ENCODE measurements around the gene ZNF229.
"Not testable (repeated sequence)": the region's sequence is repeated elsewhere in the genome, so short reads cannot be mapped to it uniquely, and the experiment has no call there.

ZNF229 gene

DNA sequence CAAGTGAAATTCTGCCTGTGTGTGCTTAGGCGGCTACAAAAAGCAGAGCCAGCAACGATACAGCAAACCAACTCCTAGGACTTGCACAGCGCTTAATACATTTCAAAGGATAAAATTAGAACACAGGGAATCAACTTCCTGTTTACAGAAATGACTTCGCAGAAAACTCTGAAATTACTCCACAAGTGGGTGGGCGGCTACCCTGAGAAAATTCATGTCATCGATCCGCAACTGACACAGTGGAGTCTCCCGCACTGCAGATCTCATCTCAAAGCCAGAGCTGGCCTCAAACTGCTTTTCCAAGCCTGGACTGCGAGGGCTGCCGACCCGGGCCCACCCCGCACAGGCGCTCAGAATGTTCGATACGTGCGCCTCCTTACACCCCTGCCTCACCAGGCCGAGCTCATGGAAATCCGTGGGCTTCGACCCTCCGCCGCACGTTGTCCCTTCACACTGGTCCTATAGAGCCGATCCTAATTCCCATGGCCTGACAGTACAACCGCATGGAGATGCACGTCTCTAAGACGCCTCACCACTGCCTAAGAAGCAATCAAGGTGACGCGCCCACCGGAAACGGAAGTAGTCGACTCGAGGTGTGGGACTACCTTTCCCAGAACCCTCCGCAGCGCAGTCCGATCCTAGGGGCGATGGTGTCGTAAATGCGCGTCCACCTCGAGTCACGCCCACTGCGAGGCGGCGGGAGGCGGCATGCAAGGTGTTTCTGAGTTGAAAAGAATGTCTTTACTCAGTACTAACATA is at the start of gene ZNF229:
Gene ZNF229, minus strand, starts transcription at position 557 of the 759 bp plus-strand sequence. CDS start 5,625 bp downstream, outside the sequence.
- peak; percentile 79 to 84 for DNase-seq

DNA sequence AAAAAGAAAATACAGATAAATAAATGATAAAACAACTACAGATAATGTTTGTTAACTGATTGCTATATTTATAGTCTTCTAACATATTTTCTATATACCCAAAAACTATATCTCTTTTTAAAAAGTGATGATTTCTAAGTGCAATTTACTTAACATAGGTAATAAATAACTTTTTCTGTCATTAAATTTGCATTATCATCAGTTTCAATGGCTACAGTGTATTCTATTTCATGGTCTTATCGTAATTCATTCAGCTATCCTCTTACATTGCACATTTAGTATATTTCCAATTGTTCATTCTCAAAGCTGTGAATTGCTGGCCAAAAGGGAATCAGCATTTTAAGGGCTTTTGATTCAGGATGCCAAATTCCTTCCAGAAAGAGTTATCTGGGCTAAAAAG is 48.4 kb upstream of the ZNF229 start:
- DNase-seq = no peak

DNA sequence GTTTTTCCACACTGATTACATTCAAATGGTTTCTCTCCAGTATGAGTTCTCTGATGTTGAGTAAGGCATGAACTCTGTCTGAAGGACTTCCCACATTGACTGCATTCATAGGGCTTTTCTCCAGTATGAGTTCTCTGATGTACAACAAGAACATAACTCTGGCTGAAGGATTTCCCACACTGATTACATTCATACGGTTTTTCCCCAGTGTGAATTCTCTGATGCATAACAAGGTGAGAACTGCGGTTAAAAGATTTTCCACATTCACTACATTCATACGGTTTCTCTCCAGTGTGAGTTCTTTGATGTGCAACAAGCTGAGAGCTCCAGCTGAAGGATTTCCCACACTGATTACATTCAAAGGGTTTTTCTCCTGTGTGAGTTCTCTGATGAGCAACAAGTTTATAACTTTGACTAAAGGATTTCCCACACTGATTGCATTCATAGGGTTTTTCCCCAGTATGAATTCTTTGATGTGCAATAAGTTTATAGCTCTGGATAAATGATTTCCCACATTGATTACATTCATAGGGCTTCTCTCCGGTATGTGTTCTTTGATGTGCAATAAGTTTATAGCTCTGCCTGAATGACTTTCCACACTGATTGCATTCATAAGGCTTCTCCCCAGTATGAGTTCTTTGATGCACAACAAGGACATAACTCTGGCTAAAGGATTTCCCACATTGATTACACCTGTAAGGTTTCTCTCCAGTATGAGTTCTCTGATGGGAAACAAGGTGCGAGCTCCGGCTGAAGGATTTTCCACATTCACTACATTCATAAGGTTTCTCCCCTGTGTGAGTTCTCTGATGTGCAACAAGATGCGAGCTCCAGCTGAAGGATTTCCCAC is 28.5 kb upstream of the ZNF229 start:
- DNase-seq = no peak

DNA sequence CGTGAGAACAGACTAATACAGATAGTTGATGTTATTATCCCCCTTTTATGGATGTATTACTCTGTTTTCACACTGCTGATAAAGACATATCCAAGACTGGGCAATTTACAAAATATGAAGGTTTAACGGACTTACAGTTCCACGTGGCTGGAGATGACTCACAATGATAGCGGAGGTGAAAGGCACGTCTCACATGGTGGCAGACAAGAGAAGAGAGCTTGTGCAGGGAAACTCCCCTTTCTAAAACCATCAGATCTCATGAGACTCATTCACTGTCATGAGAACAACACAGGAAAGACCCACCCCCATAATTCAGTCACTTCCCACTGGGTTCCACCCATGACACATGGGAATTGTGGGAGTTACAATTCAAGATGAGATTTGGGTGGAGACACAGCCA is 20.5 kb upstream of the ZNF229 start:
- DNase-seq = not testable (repeated sequence)

DNA sequence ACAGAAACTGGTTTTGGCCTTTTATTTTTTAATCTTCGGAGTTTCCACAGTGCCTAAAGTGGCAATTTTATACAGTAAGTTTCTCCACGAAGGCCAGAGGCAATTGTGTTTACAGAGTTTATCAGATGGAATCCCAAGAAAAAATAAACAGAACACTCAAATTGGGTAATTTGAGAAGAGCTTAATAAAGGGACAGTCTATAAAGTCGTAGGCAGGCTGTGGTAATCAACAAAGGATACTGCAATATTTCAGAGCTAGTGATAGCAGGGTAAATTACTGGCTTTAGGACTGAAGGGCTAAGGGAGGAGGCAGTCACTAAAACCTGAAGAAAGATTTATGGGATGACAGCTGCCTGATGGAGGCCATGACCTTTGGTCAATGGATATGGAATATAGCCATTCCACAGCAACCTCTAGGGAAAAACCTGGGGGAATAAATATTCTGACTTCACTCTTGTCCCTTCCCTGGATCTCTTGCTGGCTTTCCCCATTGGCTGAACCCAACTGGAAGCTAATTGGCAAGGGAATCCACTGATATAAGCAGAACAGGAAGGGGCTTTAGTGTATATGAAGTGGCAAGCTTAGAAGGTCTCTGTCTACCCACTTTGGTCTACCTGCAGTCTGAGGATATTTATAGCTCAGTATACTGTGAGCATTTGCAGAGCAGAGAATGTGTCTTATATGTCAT is 14.5 kb upstream of the ZNF229 start:
- not testable (repeated sequence) for DNase-seq

DNA sequence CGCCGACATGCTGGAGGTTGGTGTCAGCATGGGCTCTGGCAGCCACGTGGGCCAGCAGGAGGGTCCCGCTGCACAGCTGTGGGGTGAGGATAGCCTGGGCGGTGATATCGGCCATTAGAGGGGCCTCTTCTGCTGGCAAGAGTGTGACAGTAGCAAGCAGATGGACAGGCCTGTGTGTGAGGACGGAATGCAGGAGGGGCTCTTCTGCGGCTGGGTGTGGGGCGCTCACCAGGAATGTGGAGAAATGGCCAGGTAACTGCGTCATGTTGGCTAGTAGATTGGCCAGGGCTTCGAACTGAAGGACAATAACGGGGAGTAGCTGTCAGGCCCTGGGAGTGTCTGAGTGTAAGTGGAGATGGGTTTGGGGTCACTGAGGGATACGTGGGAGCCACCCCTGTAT is 7.7 kb upstream of the ZNF229 start:
- not testable (repeated sequence) for DNase-seq

DNA sequence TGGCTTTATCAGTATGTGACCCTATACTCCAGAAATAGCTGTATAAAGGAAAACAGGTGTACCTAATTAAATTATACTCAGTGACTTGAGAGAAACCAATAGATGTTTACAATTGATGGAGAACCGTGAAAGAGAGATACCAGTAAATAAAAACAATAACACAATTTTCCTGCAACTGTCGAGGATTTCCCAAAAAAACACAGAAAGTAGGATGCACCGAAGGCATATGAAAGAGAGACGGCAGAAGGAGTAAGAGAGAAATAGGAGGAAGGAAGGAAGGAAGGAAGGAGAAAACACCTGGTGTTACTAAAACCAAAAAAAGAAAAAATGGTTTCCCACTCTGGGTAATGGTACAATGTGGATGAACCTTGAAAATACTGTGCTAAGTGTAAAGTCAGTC is 6.8 kb upstream of the ZNF229 start:
- peak in 1 of 2 experiments; percentile 2 for DNase-seq

DNA sequence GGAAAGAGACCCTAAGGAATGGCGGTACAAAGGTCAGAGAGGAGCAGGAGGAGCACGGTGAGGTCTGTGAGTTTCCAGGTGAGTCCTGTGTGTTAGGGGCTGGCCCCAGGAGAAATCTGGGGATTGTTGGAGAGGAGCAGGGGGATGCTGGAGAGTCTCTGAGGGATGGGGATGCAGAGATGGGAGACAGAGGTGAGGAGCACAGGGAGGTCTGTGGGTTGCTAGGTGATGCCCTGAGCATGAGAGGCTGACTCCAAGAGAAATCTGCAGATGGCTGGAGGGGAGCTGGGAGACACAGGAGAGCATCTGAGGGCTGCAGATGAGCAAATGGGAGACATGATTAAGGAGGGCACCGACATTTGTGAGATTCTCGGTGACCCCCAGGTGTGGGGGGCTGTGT is 4.1 kb upstream of the ZNF229 start:
- DNase-seq = no peak

DNA sequence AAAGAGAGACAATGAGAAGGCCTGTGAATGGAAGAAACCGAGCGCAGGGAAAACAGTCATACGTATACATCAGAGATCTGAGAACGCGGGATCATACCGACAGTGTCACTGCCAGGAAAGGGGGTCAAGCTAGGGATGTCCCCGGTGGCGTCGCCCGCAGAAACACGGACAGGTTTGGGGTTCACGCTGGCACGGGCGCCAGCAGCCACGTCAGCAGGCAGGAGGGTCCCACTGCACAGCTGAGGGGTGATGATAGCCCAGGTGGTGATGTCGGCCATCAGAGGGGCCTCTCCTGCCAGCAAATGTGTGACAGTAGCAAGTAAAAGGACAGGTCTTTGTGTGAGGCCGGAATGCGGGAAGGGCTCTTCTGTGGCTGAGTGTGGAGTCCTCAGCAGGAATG is 3.4 kb upstream of the ZNF229 start:
- DNase-seq = no peak

DNA sequence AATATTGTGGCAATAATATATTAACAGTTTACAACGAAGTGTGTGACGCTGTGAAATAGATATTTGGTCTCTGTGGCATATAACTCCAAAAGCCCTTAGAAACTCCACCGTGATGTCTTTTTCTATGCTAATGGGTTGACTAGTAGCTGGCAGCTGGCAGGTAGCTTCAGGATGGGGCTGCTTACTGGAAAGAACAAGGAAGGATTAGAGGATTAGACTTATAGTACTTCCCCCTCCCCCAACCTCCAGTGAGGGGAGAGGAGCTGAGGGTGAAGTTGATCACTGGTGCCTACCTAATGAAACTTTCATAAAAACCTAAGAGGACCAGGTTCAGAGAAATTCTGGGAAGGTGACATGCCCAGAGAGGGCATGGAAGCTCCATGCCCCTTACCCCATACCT is 9.8 kb downstream of the ZNF229 start:
- DNase-seq = no peak

DNA sequence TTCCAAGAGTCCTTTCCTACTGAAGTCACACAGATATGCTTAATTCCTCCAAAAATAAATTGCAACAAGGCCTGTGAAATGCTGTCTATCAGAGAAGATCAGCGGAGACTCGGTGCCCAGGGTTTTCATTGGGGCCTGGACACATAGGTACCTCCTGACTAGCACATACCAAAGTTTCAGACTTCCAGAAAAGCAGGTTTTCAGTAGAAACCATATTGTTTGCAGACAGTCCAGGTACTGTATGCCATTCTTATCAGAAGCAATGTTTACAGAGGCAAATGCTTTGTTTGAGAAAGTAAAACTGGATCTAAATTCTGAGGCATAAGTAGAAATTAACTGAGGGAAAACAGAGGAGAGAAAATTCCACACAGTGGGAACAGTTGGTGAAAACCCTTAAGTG is 12.8 kb downstream of the ZNF229 start:
- no peak for DNase-seq

DNA sequence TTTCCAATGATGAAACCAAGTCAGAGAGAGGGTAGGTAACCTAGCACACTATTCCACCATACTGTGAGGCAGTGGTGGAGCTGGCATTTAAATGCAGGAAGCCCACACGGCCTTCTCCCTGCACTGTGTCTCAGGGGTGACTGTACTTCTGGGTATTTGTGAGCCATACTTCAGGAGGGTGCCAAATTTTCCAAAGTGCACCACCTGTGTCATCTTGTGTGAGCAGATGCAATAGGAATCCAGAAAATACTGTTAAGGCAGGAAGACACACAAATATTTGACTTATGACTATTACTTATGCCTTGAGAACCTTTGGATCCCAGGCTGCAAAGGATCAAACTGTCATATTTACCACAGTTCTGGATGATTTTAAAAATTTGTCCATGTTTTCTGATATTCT is 17.3 kb downstream of the ZNF229 start:
- no peak for DNase-seq

DNA sequence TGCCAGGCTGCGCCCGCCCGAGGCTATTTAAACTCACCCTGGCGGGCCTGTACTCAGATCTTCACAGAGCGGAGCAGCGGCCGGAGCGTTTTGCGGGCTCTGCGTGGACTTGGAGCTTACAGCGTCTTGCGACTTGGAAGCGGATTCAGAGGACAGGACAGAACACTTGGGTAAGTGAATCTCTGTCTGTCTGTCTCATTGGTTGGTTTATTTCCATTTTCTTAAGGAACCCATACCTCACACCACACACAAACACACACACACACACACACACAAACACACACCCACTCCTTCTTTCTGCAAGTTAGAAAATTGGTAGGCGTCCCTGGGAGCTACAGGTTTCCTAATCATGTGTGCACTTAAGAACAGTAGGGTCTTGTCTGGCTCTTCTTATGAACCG is 32.7 kb downstream of the ZNF229 start:
- not testable (repeated sequence) for DNase-seq

DNA sequence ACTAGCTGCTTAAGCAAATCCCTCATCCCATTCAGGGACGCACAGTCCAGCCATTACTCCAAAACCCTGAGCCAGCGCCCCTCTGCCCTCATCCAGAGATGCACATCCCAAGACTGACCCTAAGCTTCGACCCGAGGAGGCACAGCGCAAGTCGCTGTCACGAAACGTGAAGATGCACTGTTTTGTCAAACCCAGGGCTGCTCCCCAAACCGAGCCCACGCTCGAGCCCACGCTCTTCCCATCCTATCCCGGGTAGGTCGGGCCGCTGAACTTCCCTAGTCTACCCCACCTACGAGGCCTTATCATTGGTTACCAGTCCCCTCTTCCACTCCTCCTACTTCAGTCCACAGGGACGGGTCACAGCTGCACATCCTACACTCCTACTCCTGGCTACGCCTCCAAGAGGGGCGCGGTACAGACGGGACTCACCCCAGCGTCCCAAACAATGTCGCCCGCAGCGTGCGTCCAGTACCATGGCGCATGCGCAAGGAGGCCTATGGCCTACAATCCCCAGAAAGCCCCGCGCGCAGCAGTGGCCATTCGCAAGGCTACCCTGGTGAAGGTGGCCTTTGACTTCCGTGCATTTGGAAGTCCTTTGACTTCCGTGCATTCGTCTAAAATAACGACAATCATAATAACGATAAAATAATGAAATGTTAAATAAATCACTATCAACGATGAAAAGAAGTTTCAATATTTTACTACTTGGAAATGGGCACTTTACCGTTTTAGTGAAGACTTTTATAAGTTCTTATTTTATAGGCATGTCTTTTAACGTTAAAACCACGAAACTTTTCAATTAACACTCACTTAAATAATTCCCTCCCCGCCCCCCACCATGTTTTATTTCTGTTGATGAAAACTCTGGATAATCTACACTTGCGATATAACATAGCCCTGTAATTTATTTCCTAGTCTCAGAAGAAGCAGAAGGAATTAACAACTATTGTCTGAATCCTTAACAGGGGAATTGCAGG is 46.8 kb downstream of the ZNF229 start, which contains the start of gene ZNF285:
Gene ZNF285, minus strand, starts transcription at position 470 of the 977 bp plus-strand sequence. CDS start 4,395 bp downstream, outside the sequence.
- no peak for DNase-seq

DNA sequence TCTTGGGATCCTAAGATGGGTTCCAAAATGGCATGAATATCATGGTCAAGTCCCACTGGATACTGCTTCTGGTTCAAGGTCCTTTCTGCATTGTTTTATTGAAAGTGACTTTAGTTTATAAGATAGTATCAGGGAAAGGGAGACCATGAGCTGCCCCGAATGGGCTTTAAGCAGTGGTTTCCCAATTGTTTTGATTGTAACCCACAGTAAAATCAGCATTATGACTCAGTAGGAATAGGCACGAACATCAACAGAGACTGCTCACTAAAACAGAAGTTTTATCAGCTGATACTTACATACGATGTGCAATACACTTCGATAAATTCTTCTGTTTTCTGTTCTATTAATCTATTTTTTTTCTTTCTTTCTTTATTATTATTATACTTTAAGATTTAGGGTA is 59.0 kb downstream of the ZNF229 start:
- not testable (repeated sequence) for DNase-seq

Measured in SHP77 (cell line).